ENCODE results near the gene STAG2. TPM values are rescaled to one million over a fixed set of nuclear protein-coding genes. Genes with fewer than 3 reads are reported as not detected.

STAG2 gene
- total RNA-seq, 1 experiment from 2014 or later = 66.3 TPM

DNA sequence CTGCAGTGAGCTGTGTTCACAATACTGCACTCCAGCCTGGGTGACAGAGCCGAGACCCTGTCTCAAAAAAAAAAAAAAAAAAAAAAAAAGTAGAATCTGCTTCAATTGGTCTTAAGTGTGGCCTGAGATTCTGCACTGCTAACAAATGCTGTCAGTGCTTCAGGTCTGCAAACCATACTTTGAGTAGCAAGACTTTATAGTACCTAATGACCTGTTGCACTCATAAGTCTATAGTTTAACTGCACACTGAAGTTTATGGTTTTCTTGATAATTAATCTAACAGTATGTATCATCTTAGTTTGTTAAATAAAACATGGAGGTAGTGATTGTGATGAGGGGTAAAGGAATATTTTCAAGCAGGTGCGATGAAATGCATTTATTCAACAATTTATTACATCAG lies 135.6 kb downstream of the STAG2 start:
- Histone ChIP-seq H3K4me2 (ENCODE audit: low read length) (no peak overlapping the region), H2AFZ (ENCODE audit: low read depth, low read length, poor library complexity, severe bottlenecking) (no peak overlapping the region), H3K9ac (ENCODE audit: low read length) (no peak overlapping the region), H3K9me2 (ENCODE audit: insufficient read depth) (no peaks in the 10 kb centered on the region), H3K27me3 (ENCODE audit: insufficient read depth, low read length) (no peaks in the 10 kb centered on the region), H3K4me1 (ENCODE audit: control insufficient read depth in 1 of 2, insufficient read depth in 2 of 2, low read length in 2 of 2) (no peaks in the 10 kb centered on the region), H3K4me3 (replicated peaks in 1 of 2; ENCODE audit: low read depth in 1 of 2, low read length in 2 of 2) (no peak overlapping the region), H3K79me2 (ENCODE audit: insufficient read depth, low read length) (no peaks in the 10 kb centered on the region), H3K36me3 (ENCODE audit: control insufficient read depth in 1 of 2, insufficient read depth in 2 of 2, low read length in 2 of 2) (peaks cover under 1 to 16% of the 10 kb centered on the region in 2 experiments; a peak in 2 of 4 replicates), H4K20me1 (ENCODE audit: insufficient read depth) (no peaks in the 10 kb centered on the region), H3K9me3 (ENCODE audit: control insufficient read depth in 1 of 2, insufficient read depth in 1 of 2, low read depth in 1 of 2, low read length in 2 of 2) (no peaks in the 10 kb centered on the region), H3K27ac (ENCODE audit: low read depth, low read length) (no peak overlapping the region)
- ChIA-PET CTCF (no interaction called here), POLR2A (no interaction called here), RAD21 (ENCODE audit: low non-redundant PET in 1 of 2, low total read pairs in 2 of 2, uncharacterized antibody in 2 of 2, unreplicated experiment in 2 of 2) (no interaction called here)
- ATAC-seq = no peak
- intact Hi-C loops (cut with micrococcal nuclease) = loop anchor here (10.0 kb wide), 1 partner anchor 288 kb away; no protein-coding TSS in a partner anchor
- TF ChIP-seq CEBPB (IDR thresholded peaks at IDR 0.05; ENCODE audit: low read depth) = no peak
- no peak for TF ChIP-seq EZH2phosphoT487 (IDR thresholded peaks at IDR 0.05; ENCODE audit: borderline replicate concordance)
- no peak for TF ChIP-seq RAD21 (IDR thresholded peaks at IDR 0.05; ENCODE audit: low read depth)
- DNase-seq (ENCODE audit: low read depth, low spot score) = no peak
- no TSS peak for BruUV-seq (replicated peaks)

DNA sequence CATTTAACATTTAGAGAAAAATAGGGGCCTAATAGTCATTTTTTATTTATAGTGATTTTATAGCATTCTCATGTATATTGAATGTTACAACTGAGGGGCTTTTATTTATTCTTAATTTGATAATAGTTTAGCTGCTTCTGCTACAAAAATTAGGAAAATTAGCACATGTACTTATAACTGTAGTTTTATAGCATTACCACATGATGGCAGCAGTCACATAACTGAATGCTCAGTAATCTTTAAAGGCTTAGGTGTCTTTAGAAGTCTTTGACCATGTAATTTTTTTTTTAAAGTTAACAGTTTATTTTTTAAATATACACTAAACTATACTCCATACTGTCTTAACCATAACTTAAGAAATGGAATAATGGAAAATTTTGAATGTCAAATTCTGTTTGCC lies 136.6 kb downstream of the STAG2 start:
- BruUV-seq (replicated peaks) = no TSS peak
- intact Hi-C loops (cut with micrococcal nuclease) = loop anchor here (10.0 kb wide), 1 partner anchor 287 kb away; no protein-coding TSS in a partner anchor
- Histone ChIP-seq H3K79me2 (ENCODE audit: insufficient read depth, low read length) (no peaks in the 10 kb centered on the region), H3K9me2 (ENCODE audit: insufficient read depth) (no peaks in the 10 kb centered on the region), H4K20me1 (ENCODE audit: insufficient read depth) (no peaks in the 10 kb centered on the region), H3K9me3 (ENCODE audit: control insufficient read depth in 1 of 2, insufficient read depth in 1 of 2, low read depth in 1 of 2, low read length in 2 of 2) (no peaks in the 10 kb centered on the region), H3K4me1 (ENCODE audit: control insufficient read depth in 1 of 2, insufficient read depth in 2 of 2, low read length in 2 of 2) (no peaks in the 10 kb centered on the region), H3K4me2 (ENCODE audit: low read length) (no peak overlapping the region), H3K27me3 (ENCODE audit: insufficient read depth, low read length) (no peaks in the 10 kb centered on the region), H3K4me3 (replicated peaks in 1 of 2; ENCODE audit: low read depth in 1 of 2, low read length in 2 of 2) (no peak overlapping the region), H3K36me3 (ENCODE audit: control insufficient read depth in 1 of 2, insufficient read depth in 2 of 2, low read length in 2 of 2) (peaks cover 0 to 12% of the 10 kb centered on the region in 2 experiments; a peak in 2 of 4 replicates), H3K27ac (ENCODE audit: low read depth, low read length) (no peak overlapping the region), H2AFZ (ENCODE audit: low read depth, low read length, poor library complexity, severe bottlenecking) (no peak overlapping the region), H3K9ac (ENCODE audit: low read length) (no peak overlapping the region)
- DNase-seq (ENCODE audit: low read depth, low spot score) (no peak), ATAC-seq (peak; percentile 49; the same call in 1 of the 2 replicates)
- ChIA-PET POLR2A (no interaction called here), RAD21 (ENCODE audit: low non-redundant PET in 1 of 2, low total read pairs in 2 of 2, uncharacterized antibody in 2 of 2, unreplicated experiment in 2 of 2) (no interaction called here), CTCF (no interaction called here)
- TF ChIP-seq ZFX (IDR thresholded peaks at IDR 0.05) = no peak
- TF ChIP-seq SRF (IDR thresholded peaks at IDR 0.05; ENCODE audit: low read depth) = no peak
- TF ChIP-seq, protein P1, sequence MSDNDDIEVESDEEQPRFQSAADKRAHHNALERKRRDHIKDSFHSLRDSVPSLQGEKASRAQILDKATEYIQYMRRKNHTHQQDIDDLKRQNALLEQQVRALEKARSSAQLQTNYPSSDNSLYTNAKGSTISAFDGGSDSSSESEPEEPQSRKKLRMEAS (IDR thresholded peaks at IDR 0.05) = no peak
- TF ChIP-seq TCF7L2 (IDR thresholded peaks at IDR 0.05; ENCODE audit: borderline replicate concordance, extremely low read depth, insufficient read depth, insufficient read length) = no peak
- no peak for TF ChIP-seq EZH2phosphoT487 (IDR thresholded peaks at IDR 0.05; ENCODE audit: borderline replicate concordance)
- TF ChIP-seq SIN3A (IDR thresholded peaks at IDR 0.05; ENCODE audit: low read depth) = no peak
- TF ChIP-seq SP1 (IDR thresholded peaks at IDR 0.05; ENCODE audit: low read depth) = no peak
- TF ChIP-seq EZH2 (IDR thresholded peaks at IDR 0.05) = no peak
- TF ChIP-seq ZNF274 (IDR thresholded peaks at IDR 0.05; ENCODE audit: low read depth, low read length) = no peak
- peak; percentile 24; the same call in 1 of the 2 replicates for TF ChIP-seq RAD21 (IDR thresholded peaks at IDR 0.05; ENCODE audit: low read depth)
- TF ChIP-seq, protein P2, sequence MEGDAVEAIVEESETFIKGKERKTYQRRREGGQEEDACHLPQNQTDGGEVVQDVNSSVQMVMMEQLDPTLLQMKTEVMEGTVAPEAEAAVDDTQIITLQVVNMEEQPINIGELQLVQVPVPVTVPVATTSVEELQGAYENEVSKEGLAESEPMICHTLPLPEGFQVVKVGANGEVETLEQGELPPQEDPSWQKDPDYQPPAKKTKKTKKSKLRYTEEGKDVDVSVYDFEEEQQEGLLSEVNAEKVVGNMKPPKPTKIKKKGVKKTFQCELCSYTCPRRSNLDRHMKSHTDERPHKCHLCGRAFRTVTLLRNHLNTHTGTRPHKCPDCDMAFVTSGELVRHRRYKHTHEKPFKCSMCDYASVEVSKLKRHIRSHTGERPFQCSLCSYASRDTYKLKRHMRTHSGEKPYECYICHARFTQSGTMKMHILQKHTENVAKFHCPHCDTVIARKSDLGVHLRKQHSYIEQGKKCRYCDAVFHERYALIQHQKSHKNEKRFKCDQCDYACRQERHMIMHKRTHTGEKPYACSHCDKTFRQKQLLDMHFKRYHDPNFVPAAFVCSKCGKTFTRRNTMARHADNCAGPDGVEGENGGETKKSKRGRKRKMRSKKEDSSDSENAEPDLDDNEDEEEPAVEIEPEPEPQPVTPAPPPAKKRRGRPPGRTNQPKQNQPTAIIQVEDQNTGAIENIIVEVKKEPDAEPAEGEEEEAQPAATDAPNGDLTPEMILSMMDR (IDR thresholded peaks at IDR 0.05 in 2 of 3, conservative IDR thresholded peaks at IDR 0.05 in 1 of 3; ENCODE audit: borderline replicate concordance in 1 of 3, insufficient read depth in 1 of 3, low read depth in 2 of 3, low read length in 2 of 3) = peak; percentile 7 to 42 (median 22); a peak in 3 of 6 replicates
- no peak for TF ChIP-seq ELF1 (IDR thresholded peaks at IDR 0.05; ENCODE audit: borderline replicate concordance, low read depth)
- TF ChIP-seq, protein P3, sequence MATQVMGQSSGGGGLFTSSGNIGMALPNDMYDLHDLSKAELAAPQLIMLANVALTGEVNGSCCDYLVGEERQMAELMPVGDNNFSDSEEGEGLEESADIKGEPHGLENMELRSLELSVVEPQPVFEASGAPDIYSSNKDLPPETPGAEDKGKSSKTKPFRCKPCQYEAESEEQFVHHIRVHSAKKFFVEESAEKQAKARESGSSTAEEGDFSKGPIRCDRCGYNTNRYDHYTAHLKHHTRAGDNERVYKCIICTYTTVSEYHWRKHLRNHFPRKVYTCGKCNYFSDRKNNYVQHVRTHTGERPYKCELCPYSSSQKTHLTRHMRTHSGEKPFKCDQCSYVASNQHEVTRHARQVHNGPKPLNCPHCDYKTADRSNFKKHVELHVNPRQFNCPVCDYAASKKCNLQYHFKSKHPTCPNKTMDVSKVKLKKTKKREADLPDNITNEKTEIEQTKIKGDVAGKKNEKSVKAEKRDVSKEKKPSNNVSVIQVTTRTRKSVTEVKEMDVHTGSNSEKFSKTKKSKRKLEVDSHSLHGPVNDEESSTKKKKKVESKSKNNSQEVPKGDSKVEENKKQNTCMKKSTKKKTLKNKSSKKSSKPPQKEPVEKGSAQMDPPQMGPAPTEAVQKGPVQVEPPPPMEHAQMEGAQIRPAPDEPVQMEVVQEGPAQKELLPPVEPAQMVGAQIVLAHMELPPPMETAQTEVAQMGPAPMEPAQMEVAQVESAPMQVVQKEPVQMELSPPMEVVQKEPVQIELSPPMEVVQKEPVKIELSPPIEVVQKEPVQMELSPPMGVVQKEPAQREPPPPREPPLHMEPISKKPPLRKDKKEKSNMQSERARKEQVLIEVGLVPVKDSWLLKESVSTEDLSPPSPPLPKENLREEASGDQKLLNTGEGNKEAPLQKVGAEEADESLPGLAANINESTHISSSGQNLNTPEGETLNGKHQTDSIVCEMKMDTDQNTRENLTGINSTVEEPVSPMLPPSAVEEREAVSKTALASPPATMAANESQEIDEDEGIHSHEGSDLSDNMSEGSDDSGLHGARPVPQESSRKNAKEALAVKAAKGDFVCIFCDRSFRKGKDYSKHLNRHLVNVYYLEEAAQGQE (IDR thresholded peaks at IDR 0.05; ENCODE audit: low read depth) = no peak

Measured in HCT116 (cell line).